T-helper 17 cell (primary cell): Measurements from ENCODE around the gene PLEKHO1. TPM values are rescaled to one million over a fixed set of nuclear protein-coding genes. Genes with fewer than 3 reads are reported as not detected.
"Not testable (repeated sequence)": the region's sequence is repeated elsewhere in the genome, so short reads cannot be mapped to it uniquely, and the experiment has no call there.

Experiments
- ATAC-seq: fragments of 150-1000 bp; cut with Tn5 transposase; 2 replicates; pipeline ENCODE4 v1.10.0; 2021; ENCODE audit warnings: mild to moderate bottlenecking, moderate library complexity
- DNase-seq, 3 donors: peaks; one replicate each; pipeline versions ENCODE4 v3.0.0 to v3.0.0-alpha.2; 2020 to 2021
- H3K9me3 ChIP-seq: one replicate; pipeline ENCODE4 v1.7.0; 2013; ENCODE audit warnings: low read length, mild to moderate bottlenecking; ENCODE audit not compliant: control insufficient read depth, poor library complexity, severe bottlenecking
- H3K27ac Mint-ChIP-seq: one replicate; pipeline ENCODE4 v1.8.0; 2022; ENCODE audit warnings: mild to moderate bottlenecking, moderate library complexity, mixed read lengths
- H3K27me3 Mint-ChIP-seq: one replicate; pipeline ENCODE4 v1.8.0; 2022; ENCODE audit warnings: mixed read lengths
- H3K36me3 Mint-ChIP-seq: one replicate; pipeline ENCODE4 v1.8.0; 2022; ENCODE audit warnings: low read depth, mixed read lengths
- H3K4me1 Mint-ChIP-seq: one replicate; pipeline ENCODE4 v1.8.0; 2022; ENCODE audit warnings: mild to moderate bottlenecking, mixed read lengths
- H3K4me3 Mint-ChIP-seq: one replicate; pipeline ENCODE4 v1.8.0; 2022; ENCODE audit warnings: mild to moderate bottlenecking, moderate library complexity, mixed read lengths
- total RNA-seq, 4 donors: library from RNA in 2 of 4; stranded (reverse) in 2 of 4; gene quantifications; one replicate each; pipeline ENCODE4 v1.2.3 and lab custom pipeline; 2022 to 2026

Gene PLEKHO1
- total RNA-seq, 2 donors from 2014 or later = 71.4 to 124 TPM

DNA sequence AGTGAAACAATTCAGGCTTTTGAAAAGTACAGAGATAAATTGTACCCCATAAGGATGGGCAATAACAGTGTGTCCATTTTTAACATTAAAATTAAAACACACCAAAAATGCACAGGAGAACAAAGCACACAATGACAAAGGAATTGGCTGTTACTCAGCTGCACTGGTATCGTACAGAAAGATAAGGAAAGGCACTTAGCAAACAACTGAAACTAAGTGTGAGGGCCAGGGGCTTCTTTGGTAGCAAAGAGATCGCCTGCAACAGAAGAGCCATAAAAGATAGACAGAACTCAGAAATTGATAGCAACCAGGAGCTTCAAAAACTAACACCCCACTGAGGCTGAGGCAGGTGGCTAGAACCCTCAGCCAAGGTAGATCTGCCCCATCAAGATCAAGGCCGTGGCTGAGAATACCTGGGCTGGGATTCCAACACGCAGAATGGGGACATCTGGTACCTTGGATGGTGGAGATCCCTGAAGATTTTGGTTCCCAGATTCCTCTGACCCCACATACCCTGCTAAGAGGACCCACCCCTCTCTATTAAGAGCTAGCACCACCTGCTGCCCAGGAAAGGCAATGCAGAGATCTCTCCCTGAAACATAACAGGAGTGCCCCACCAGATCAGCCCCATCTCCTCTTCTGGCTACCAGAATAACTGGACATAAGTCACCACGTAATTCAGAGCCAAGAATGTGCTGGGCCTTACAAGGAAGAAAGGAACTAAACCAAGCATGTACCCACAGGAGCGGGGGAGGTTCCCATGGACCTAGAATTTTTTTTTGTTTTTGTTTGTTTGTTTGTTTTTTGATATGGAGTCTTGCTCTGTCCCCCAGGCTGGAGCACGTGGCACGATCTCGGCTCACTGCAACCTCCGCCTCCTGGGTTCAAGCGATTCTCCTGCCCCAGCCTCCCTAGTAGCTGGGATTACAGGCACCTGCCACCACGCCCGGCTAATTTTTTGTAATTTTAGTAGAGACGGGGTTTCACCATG is 16.2 kb downstream of the PLEKHO1 start:
- H3K4me3 Mint-ChIP-seq = no peak overlapping the region
- DNase-seq (peak in 2 of 3 donors; percentile 20 to 40), ATAC-seq (peak; percentile 61)
- no peak overlapping the region for H3K27ac Mint-ChIP-seq
- H3K9me3 ChIP-seq = no peaks in the 10 kb centered on the region
- no peaks in the 10 kb centered on the region for H3K27me3 Mint-ChIP-seq
- H3K36me3 Mint-ChIP-seq = peaks cover 2% of the 10 kb centered on the region
- peaks cover 33% of the 10 kb centered on the region for H3K4me1 Mint-ChIP-seq

DNA sequence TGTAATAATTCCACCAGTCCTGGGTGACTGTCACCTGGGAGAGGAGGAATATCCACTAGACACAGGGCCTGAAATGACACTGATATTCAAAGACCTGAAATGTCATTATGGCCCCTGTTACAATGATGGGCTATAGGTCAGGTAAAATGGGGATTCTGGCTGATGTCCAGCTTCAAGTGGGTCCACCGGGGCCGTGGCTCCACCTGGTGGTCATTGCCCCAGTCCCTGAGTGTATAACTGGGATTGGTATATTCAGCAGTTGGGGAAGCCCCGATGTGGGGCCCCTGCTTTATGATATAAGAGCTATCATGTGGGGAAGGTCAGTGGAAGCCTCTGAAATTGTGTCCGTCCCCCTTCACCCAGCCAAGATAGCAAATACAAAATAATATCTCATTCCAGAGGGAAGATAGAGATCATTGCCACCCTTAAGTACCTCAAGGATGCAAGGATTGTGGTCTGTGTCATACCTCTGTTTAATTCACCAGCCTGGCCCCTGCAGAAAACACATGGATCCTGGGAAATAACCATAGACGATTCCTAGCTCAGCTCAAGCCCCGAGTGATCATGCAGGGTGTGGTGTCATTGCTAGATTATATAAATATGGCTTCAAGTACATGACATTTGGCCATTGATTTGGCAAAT is 19.4 kb downstream of the PLEKHO1 start:
- Mint-ChIP-seq H3K36me3 (peaks cover 8% of the 10 kb centered on the region), H3K27me3 (no peaks in the 10 kb centered on the region), H3K4me1 (peaks cover 11% of the 10 kb centered on the region), H3K27ac (no peak overlapping the region), H3K4me3 (no peak overlapping the region)
- peak; percentile 25 to 43 (median 29) for DNase-seq
- ATAC-seq = peak; percentile 68
- H3K9me3 ChIP-seq = no peaks in the 10 kb centered on the region

DNA sequence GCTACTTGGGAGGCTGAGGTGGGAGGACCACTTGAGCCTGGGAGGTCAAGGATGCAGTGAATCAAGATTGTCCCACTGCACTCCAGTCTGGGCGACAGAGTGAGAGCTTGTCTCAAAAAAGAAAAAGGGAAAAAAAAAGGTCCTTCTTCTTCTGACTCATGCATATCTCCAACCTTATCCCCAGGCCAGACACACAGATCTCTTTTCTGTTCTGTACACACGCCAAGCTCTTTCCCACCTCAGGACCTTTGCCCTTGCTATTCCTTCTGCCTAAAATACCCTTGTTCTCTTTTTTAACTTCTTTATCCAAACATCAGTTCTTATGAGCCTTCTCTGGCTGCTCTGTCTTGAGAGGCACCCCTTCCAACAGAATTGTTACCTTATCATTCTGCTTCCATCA is 22.1 kb downstream of the PLEKHO1 start:
- Mint-ChIP-seq H3K36me3 (peaks cover 8% of the 10 kb centered on the region), H3K27me3 (no peaks in the 10 kb centered on the region), H3K4me1 (peaks cover 4% of the 10 kb centered on the region), H3K27ac (no peak overlapping the region), H3K4me3 (no peak overlapping the region)
- no peak for ATAC-seq
- DNase-seq = no peak
- H3K9me3 ChIP-seq = no peaks in the 10 kb centered on the region

DNA sequence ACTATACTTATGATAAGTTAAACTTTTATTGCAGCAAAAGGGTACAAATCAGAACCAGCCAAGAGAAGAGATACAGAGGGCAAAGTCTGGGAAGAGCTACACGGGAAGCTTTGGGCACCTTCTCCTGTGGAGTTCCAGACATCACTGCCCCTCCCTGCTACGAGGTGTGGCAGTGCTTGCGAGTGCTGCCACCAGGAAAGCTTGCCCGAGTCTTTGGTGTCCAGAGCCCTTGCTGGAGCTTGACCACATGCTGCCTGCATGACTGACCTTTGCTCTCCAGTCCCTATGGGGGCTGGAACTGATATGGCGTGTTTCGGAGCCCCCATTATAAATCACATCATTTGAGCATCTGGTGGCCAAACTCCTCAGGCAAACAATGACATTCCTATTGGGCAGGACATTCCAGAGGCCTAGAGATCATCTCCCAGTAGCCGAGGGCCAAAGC is 23.4 kb downstream of the PLEKHO1 start:
- H3K4me1 Mint-ChIP-seq = peaks cover 4% of the 10 kb centered on the region
- H3K27ac Mint-ChIP-seq = no peak overlapping the region
- DNase-seq = no peak
- H3K4me3 Mint-ChIP-seq = no peak overlapping the region
- peaks cover 8% of the 10 kb centered on the region for H3K36me3 Mint-ChIP-seq
- no peaks in the 10 kb centered on the region for H3K27me3 Mint-ChIP-seq
- H3K9me3 ChIP-seq = no peaks in the 10 kb centered on the region
- ATAC-seq = no peak

DNA sequence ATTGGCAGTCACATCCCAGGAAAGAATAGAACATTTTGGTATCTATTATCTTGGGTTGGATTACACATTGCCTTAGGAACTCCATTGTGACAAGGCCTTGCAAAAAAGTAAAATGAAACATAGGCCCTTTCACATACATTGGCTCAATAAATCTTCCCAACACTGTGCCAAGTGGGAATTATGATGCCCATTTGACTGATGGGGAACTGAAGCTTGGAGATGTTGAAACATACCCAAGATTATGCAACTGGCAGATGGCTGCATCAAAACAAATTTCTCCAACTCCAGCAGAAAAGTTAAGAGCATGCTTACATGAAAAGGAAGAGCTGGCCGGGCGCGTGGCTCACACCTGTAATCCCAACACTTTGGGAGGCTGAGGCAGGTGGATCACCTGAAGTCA is 26.9 kb downstream of the PLEKHO1 start:
- no peak for ATAC-seq
- H3K27me3 Mint-ChIP-seq = no peaks in the 10 kb centered on the region

DNA sequence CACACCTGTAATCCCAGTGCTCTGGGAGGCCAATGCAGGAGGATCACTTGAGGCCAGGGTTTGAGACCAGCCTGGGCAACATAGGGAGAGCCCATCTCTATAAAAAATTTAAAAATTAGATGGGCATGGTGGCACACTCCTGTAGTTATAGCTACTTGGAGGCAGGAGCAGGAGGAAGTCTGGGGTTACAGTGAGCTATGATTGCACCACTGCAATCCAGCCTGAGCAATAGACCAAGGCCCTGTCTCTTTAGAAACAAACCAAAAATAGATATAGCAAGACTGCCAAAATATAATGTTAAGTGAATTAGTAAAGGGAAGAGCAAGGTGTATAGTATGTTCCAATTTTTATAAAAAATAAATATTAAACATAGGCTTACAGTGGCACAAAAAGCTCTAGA is 28.8 kb downstream of the PLEKHO1 start:
- no peaks in the 10 kb centered on the region for H3K36me3 Mint-ChIP-seq
- H3K4me3 Mint-ChIP-seq = no peak overlapping the region
- H3K27me3 Mint-ChIP-seq = no peaks in the 10 kb centered on the region
- no peak overlapping the region for H3K27ac Mint-ChIP-seq
- no peaks in the 10 kb centered on the region for H3K9me3 ChIP-seq
- ATAC-seq = no peak
- peaks cover 4% of the 10 kb centered on the region for H3K4me1 Mint-ChIP-seq
- DNase-seq = no peak

More for the DNA sequence above, 26.9 kb downstream of the PLEKHO1 start:
- H3K36me3 Mint-ChIP-seq = peaks cover 4% of the 10 kb centered on the region
- no peak for DNase-seq
- no peak overlapping the region for H3K4me3 Mint-ChIP-seq
- H3K4me1 Mint-ChIP-seq = peaks cover 3% of the 10 kb centered on the region
- H3K9me3 ChIP-seq = no peaks in the 10 kb centered on the region
- H3K27ac Mint-ChIP-seq = no peak overlapping the region

DNA sequence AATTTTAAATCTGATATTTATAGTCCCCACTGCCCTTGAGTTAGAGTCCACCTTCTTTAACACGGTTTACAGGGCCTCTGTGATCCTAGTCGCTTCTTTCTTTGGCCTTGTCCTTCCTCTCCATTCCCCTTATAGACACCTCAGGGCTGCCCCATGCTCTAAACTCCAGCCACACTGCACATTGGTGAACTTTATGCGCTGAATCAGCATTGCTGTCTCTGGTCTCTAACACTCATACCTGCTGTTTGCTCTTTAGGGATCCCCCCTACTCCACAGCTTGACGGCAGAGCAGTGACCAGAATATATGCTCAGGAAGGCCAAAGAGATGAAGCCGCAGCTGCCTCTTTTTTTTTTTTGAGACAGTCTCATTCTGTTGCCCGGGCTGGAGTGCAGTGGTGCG is 30.2 kb downstream of the PLEKHO1 start:
- peaks cover 4% of the 10 kb centered on the region for H3K4me1 Mint-ChIP-seq
- H3K27me3 Mint-ChIP-seq = no peaks in the 10 kb centered on the region
- H3K4me3 Mint-ChIP-seq = no peak overlapping the region
- no peaks in the 10 kb centered on the region for H3K9me3 ChIP-seq
- H3K27ac Mint-ChIP-seq = no peak overlapping the region
- DNase-seq = no peak
- no peak for ATAC-seq
- H3K36me3 Mint-ChIP-seq = no peaks in the 10 kb centered on the region

DNA sequence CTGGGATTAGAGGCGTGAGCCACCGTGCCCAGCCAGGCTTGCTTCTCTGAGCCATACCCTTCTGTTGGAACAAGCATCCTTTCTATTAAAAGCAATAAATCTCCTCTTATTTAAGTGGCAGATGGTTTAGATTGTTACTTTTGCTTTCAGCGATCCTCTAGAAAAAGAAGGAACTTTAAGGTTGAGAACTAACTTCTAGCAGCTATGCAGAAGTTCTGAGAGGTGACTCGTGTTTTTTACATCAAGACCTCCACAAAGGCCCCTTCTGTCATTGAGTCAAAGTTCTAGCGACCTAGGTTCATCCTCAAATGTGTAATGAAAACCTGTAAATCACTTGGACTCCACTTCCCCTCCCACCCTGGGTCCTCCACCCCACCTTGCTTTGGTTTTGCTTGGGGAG is 30.8 kb downstream of the PLEKHO1 start:
- Mint-ChIP-seq H3K27ac (no peak overlapping the region), H3K36me3 (no peaks in the 10 kb centered on the region), H3K4me3 (no peak overlapping the region), H3K4me1 (peaks cover 4% of the 10 kb centered on the region), H3K27me3 (no peaks in the 10 kb centered on the region)
- no peak for ATAC-seq
- no peaks in the 10 kb centered on the region for H3K9me3 ChIP-seq
- no peak for DNase-seq

DNA sequence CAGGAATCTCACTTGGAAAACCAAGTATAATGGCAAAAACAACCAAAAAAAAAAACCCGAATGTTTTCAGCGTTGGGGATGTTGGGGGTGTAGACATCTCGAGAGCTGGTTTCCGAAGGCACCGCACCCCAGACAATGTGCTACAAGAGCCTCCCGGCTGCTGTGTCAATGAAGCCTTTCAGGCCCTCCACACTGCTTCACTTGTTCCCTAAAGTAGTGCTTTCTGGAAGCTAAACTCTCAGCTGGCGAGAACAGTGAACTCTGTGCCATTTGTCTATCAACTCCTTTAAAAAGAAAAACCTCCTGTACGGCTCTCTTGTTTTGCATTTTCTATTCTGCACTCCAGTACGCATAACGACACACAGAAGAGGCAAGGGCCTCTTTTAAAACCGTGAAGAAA is 32.5 kb downstream of the PLEKHO1 start:
- no peaks in the 10 kb centered on the region for H3K36me3 Mint-ChIP-seq
- DNase-seq (no peak), ATAC-seq (no peak)
- H3K4me1 Mint-ChIP-seq = peaks cover 5% of the 10 kb centered on the region
- no peak overlapping the region for H3K4me3 Mint-ChIP-seq
- no peaks in the 10 kb centered on the region for H3K27me3 Mint-ChIP-seq
- no peaks in the 10 kb centered on the region for H3K9me3 ChIP-seq
- no peak overlapping the region for H3K27ac Mint-ChIP-seq

DNA sequence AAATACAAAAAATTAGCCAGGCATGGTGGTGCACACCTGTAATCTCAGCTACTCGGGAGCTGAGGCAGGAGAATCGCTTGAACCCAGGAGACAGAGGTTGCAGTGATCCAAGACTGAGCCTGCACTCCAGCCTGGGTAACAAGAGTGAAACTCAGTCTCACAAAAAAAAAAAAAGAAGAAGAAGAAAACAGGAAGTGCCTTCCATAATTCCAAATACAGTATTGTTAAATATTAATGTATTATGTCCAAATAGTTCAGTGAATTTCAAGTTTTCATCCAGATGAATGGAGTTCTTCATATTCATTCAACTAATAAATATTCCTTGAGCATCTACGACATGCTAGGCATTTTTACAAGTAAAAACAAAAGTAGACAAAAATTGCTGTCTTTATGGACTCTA is 33.3 kb downstream of the PLEKHO1 start:
- Mint-ChIP-seq H3K27me3 (no peaks in the 10 kb centered on the region), H3K4me1 (peaks cover 8% of the 10 kb centered on the region), H3K27ac (no peak overlapping the region), H3K4me3 (no peak overlapping the region), H3K36me3 (no peaks in the 10 kb centered on the region)
- no peak for DNase-seq
- no peaks in the 10 kb centered on the region for H3K9me3 ChIP-seq
- no peak for ATAC-seq

DNA sequence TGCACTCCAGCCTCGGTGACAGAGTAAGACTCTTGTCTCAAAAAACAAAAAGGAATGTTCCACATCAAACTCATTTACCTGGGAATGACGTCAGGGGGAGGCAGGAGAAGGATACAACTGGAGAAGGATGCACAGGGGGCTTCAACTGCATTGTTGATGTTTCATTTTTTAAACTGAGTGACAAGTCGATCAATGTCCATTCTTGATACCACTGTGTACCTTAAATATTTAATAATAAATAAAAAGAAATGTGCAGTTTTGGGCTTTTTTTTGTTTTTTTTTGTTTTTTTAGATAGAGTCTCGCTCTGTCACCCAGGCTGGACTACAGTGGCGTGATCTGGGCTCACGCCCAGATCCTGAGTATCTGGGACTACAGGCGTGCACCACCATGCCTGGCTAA is 35.8 kb downstream of the PLEKHO1 start:
- H3K4me1 Mint-ChIP-seq = peaks cover 8% of the 10 kb centered on the region
- peaks cover 5% of the 10 kb centered on the region for H3K27me3 Mint-ChIP-seq
- no peak for DNase-seq
- H3K27ac Mint-ChIP-seq = no peak overlapping the region
- no peaks in the 10 kb centered on the region for H3K36me3 Mint-ChIP-seq
- H3K4me3 Mint-ChIP-seq = no peak overlapping the region
- H3K9me3 ChIP-seq = no peaks in the 10 kb centered on the region
- no peak for ATAC-seq

DNA sequence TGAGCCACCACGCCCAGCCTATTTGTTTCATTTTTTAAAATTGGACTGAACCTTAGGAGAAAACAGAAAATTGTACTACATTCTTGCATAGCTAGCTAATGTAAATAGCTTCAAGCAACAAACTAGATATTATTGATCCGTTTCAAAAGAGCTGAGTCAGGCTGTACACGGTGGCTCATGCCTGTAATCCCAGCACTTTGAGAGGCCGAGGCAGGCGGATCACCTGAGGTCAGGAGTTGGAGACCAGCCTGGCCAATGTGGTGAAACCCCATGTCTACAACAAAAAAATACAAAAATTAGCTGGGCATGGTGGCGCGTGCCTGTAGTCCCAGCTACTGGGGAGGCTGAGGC is 36.7 kb downstream of the PLEKHO1 start:
- not testable (repeated sequence) for H3K27ac Mint-ChIP-seq, H3K27me3 Mint-ChIP-seq, H3K4me3 Mint-ChIP-seq, H3K36me3 Mint-ChIP-seq, H3K9me3 ChIP-seq, DNase-seq, ATAC-seq, H3K4me1 Mint-ChIP-seq

DNA sequence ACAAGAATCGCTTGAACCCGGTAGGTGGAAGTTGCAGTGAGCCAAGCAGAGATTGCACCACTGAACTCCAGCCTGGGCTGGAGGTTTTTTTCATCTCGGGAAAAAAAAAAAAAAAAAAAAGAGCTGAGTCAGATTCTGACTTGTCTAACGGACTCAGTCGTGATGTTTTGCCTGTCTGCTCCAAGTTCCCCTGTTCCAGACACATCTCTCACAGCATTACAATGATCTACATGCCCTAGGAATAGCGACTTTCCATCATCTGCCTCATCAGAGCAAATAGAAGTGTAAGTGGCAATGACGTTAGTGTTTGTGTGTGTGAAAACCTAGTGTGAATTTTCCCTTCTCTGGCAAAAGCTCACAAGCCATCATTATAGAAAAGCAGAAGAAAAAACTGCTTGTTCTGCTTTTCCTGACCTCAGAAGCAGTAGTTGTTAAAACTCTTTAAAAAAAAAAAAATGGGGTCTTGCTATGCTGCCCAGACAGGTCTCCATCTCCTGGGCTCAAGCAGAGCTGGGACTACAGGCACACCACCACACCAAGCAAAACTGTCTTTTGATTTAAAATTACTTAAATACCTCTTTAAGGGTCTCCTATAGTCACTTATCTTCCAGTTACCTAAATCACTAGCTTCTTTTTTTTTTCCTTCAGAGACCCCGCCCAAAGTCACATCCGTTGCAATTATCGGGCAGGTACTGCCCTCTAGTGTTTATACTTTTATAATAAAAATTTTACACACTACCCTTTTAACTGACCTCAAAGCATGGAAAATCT is 37.3 kb downstream of the PLEKHO1 start:
- Mint-ChIP-seq H3K27ac (peak overlapping the region; percentile 34), H3K4me3 (peak overlapping the region; percentile 41), H3K4me1 (peaks cover 5% of the 10 kb centered on the region), H3K27me3 (peaks cover 5% of the 10 kb centered on the region), H3K36me3 (no peaks in the 10 kb centered on the region)
- H3K9me3 ChIP-seq = no peaks in the 10 kb centered on the region
- ATAC-seq = peak; percentile 86
- no peak for DNase-seq
